Kidney glomerular epithelial cell (primary cell): Measurements from ENCODE around the gene MAST4.
"Not testable (repeated sequence)": the region's sequence is repeated elsewhere in the genome, so short reads cannot be mapped to it uniquely, and the experiment has no call there.

Experiments used
- DNase-seq: peaks from one replicate; lab custom pipeline; 2025; lab: John Stamatoyannopoulos, UW

Gene MAST4

DNA sequence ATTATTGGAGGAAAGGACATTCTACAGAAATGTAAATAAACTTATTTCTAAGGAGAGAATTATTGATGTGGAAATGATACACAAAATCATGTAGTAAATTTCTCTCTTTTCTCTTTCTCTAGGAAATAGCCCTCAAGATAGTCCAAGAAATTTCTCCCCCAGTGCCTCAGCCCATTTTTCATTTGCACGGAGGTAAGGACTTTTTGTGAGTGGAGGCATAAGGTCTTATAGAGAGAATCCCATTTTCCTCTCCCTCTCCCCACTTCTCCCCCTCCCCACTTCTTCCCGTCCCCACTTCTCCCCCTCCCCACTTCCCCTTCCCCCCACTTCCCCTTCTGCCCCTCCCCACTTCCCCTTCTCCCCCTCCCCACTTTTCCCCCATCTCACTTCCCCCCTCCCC, 493.8 kb downstream of the MAST4 start:
- no peak for DNase-seq

GRCh38 chr5:67090593-67090992, 494.4 kb downstream of the MAST4 start:
- no peak for DNase-seq

DNA sequence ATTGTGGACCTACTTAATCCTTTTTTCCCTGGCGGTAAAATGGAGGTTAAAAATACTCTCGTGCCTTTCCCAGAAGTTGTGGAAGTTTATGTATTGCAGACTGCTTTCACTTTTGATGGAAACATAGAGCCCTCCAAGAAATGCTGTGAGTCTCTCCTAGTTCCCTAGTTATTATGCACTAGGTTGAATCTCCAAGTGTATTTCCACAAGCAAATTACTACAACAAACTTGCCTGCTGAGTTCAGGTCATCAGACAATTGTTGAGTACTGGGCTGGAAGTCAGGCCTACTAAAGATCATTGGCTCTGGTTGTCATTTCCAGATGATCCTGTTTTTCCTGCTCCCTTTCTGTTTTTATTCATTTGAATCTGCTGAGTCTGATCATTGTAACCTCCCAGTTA, 496.3 kb downstream of the MAST4 start:
- DNase-seq = no peak

DNA sequence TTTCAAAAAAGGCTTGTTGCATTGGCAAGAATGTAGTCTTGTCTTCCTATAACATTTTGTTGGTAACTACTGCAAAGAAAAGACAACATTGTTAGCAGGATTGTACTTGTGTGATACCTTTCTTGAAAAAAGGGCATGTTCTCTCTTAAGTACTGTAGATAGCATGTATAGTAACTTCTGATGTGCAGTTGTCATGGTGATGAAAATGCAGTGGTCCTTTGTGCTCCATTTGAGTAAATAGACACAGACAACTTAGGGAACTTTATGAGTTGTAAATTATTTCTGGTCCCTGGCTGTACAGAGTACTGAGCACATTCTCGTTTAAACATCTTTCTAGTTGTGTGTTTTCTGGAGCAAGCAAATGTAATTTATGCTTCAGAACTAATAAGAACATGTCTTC, 497.1 kb downstream of the MAST4 start:
- no peak for DNase-seq

GRCh38 chr5:67094476-67095300, 498.5 kb downstream of the MAST4 start:
- peak; percentile 77 for DNase-seq

GRCh38 chr5:67095346-67096171, 499.4 kb downstream of the MAST4 start:
- DNase-seq = peak; percentile 28

DNA sequence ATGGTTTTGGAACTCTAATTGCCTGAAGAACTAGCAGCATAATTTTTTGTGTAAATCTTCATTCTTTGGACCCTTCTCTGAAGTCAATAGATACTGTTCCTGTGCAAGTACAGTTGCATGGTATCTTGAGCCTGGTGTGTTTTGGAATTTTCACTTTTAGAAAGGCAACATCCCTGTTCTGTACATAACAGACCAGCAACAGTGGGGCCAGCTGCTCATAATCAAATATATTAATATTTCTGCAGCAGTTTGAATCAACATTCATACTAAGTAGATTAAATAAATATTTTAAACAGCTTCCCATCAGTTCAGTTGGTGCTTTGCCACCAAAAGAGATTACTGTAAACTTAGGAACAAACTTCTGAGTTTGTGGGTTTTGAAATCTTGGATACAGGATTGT, 502.5 kb downstream of the MAST4 start:
- DNase-seq = no peak

- DNase-seq = no peak
Observed at GRCh38 chr5:67100301-67100700, 504.1 kb downstream of the MAST4 start.

DNA sequence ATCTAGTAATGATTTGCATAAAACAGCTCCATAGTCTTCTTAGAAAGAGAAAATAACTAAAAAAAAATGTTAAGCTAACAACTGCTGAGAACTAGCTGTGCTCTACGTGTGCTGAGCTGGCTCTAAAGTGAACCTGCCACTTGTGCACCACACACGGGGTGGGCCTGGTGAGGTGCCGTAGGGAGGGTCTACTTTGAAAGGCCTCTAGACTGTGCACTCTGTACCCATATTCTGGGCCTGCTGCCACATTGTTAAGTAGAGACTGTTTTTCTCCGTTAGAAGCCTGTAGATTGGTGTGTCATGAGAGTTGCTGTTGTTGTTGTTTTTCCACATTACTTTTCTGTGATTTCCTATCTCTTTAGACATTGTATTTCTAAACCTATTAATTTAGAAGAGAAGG, 506.5 kb downstream of the MAST4 start:
- no peak for DNase-seq

GRCh38 chr5:67104859-67105258, 508.7 kb downstream of the MAST4 start:
- no peak for DNase-seq

DNA sequence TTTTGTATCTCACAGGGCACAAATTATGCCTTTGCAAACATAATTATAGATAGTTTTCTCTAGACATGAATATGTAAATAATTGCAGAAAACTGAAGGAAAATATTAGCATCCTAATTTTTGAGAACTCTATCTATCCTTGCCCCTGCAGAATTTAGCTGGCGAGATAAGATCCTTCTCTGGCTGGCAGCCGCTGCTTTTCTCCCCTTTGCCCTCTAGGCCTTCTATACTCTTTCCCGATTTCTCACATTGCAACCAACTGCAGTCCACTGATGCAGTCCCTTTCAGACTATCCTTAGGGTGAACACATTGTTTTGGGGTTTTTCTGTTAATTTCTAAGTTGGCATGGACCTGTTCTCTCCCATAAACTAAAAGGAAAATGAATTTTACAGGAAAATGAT, 509.1 kb downstream of the MAST4 start:
- no peak for DNase-seq

DNA sequence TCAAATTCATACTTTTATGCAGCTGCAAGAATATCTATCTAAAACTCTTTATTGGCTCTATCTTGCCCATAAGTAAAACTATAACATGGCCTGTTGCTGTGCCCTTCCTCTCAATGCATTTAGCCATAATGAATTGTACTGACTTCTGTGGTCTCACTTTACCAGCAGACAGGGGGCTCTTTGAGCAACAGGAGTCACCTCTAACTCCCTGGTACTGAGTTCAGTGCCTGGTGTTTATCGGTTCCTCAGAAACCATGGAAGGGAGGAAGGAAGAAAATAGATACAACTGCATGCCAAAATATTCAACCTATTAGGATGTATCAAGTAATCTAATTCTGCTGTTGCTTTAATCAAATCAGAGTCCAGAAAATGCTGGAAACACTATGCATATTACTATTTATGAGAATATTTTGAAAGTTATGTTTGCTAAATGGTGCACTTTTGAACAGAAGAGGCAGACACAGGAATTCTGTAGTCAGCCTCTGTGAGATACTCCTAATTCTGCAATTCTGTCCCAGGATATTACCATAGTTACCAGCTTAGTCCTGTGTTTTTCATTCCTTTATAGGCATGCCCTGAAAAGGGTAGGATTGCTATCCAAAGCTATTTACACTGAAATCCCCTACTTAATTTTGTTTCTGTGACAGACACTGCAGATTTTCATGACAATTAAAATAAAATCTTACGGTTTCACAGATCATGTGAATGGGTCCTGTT, 510.6 kb downstream of the MAST4 start:
- no peak for DNase-seq

- no peak for DNase-seq
Observed at GRCh38 chr5:67111779-67112178, 515.6 kb downstream of the MAST4 start.

- no peak for DNase-seq
Observed at GRCh38 chr5:67115246-67115645, 519.1 kb downstream of the MAST4 start.

DNA sequence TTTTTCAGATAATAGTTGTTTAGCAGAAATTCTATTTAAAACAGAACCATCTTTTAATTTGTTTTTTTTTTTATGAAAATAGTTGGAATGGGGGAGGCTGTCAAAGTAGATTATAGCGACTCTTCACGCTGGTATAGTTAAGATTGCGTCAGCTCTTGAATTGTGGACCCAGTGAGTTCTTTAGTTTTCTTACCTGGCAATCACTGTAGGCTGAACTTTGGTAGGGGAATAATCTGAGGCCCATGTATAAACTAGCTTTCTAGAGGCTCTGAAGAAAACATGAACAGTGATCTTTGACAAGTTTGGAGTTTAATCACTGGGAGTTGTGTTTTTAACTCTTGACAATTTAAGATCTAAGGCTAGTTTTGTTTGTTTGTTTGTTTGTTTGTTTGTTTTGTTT, 519.6 kb downstream of the MAST4 start:
- DNase-seq = no peak

GRCh38 chr5:67118050-67118620, 521.9 kb downstream of the MAST4 start:
- DNase-seq = no peak

GRCh38 chr5:67119010-67119409, 522.8 kb downstream of the MAST4 start:
- no peak for DNase-seq

GRCh38 chr5:67120032-67120431, 523.8 kb downstream of the MAST4 start:
- no peak for DNase-seq

DNA sequence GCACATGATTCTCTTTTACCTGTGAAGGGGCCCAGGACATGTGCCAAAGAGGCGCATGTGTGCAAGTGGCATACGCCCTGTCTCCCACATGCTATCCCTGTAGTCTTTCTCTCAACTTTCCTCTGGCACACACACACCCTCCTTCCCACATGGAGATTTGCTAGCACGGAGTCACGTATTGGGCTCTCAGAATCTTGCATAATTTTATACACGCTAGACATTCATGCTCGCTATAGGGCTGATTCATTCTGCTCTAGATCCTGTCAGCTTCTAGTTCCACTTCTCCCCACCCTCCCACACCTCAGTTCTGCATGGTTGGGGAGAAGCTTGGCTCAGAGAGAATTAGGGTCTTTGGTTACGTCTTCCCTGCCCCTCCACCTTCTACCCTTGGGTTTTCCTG, 527.6 kb downstream of the MAST4 start:
- DNase-seq = no peak

DNA sequence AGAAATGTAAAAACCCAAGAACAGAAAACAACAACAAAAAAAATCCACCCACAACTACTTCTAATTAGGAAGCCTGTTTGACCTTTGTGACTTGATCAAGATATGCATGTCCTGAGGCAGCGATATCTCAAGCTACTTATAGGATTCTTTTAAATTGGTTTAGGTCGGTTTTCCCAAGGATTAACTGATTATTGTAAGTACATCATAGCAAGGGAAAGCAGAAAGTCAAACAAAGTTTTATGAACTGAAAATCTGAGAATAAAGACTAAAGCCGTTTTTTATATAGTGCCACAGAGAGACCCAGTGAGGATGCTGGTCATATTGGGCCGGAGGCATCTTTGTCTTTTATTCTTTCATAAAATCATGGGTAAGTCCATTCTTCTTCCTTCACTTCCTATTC, 528.4 kb downstream of the MAST4 start:
- DNase-seq = no peak

DNA sequence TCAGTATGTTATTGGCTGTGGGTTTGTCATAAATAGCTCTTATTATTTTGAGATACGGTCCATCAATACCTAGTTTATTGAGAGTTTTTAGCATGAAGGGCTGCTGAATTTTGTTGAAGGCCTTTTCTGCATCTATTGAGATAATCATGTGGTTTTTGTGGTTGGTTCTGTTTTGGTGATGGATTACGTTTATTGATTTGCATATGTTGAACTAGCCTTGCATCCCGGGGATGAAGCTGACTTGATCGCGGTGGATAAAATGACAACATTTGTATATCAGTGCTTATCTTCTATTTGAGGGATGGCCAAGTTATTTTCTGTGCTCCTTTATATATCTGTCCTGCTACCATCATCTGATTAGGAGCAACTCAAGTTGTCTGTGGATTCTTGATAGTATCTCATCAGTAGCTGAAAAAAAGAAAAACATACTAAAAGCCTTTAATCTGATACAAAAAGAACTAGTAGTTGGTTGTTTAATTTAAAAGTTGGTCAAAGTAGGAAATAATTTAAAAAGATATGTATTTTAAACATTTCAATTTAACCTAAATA, 531.2 kb downstream of the MAST4 start:
- not testable (repeated sequence) for DNase-seq

GRCh38 chr5:67129768-67130167, 533.6 kb downstream of the MAST4 start:
- DNase-seq = no peak
